Neuronal stem cell (in vitro differentiated cells): Measurements from ENCODE around the gene ELOVL2.

Experiments
- DNase-seq: peaks from one replicate; pipeline ENCODE4 v3.0.0-alpha.2; 2013; ENCODE audit warnings: low spot score
- H2AFZ ChIP-seq: one replicate; pipeline ENCODE4 v1.6.1; 2013; ENCODE audit warnings: mild to moderate bottlenecking, low read length, inconsistent platforms
- H2AK5ac ChIP-seq: 2 replicates; pipeline ENCODE4 v1.6.1; 2013; ENCODE audit warnings: low read depth, mild to moderate bottlenecking, inconsistent platforms, low read length, moderate library complexity, mixed read lengths
- H2BK120ac ChIP-seq: 2 replicates; pipeline ENCODE4 v1.6.1; 2013; ENCODE audit warnings: low read depth, mild to moderate bottlenecking, inconsistent platforms, low read length, moderate library complexity, mixed read lengths
- H2BK12ac ChIP-seq: one replicate; pipeline ENCODE4 v1.6.1; 2013; ENCODE audit warnings: low read length, inconsistent platforms
- H2BK15ac ChIP-seq: 2 replicates; pipeline ENCODE4 v1.6.1; 2013; ENCODE audit warnings: mild to moderate bottlenecking, low read length, inconsistent platforms, mixed read lengths
- H2BK5ac ChIP-seq: one replicate; pipeline ENCODE4 v1.6.1; 2013; ENCODE audit warnings: inconsistent platforms, mild to moderate bottlenecking, low read length, moderate library complexity
- H3K14ac ChIP-seq: one replicate; pipeline ENCODE4 v1.6.1; 2013; ENCODE audit warnings: low read length, inconsistent platforms
- H3K18ac ChIP-seq: 2 replicates; pipeline ENCODE4 v1.6.1; 2013; ENCODE audit warnings: low read length, inconsistent platforms
- H3K23ac ChIP-seq: 2 replicates; pipeline ENCODE4 v1.6.1; 2013; ENCODE audit warnings: low read depth, mild to moderate bottlenecking, mixed read lengths, low read length, inconsistent platforms; ENCODE audit not compliant: poor library complexity
- H3K27ac ChIP-seq: replicated peaks from 3 replicates; pipeline ENCODE4 v1.5.1; 2013; ENCODE audit warnings: low read length, inconsistent platforms
- H3K27me3 ChIP-seq, 3 experiments: 2 replicates each; pipeline ENCODE4 v1.6.1; 2013; ENCODE audit warnings: low read length in 3 of 3, mild to moderate bottlenecking in 2 of 3, inconsistent platforms in 1 of 3, low read depth in 1 of 3, mixed read lengths in 1 of 3, moderate library complexity in 1 of 3; ENCODE audit not compliant: control insufficient read depth in 3 of 3, insufficient read depth in 3 of 3
- H3K36me3 ChIP-seq, 2 donors: replicated peaks in 1 of 2; 2 replicates each; pipeline ENCODE4 v1.6.1; 2013; ENCODE audit warnings: low read length in 2 of 2; ENCODE audit not compliant: control insufficient read depth in 2 of 2, insufficient read depth in 2 of 2
- H3K4ac ChIP-seq: 2 replicates; pipeline ENCODE4 v1.6.1; 2013; ENCODE audit warnings: inconsistent platforms, mild to moderate bottlenecking, low read length, moderate library complexity
- H3K4me1 ChIP-seq, 2 donors: 1 replicate in 1 of 2; 2 replicates in 1 of 2; pipeline ENCODE4 v1.6.1; 2013; ENCODE audit warnings: low read length in 2 of 2, low read depth in 1 of 2; ENCODE audit not compliant: control insufficient read depth in 2 of 2, insufficient read depth in 1 of 2
- H3K4me2 ChIP-seq: one replicate; pipeline ENCODE4 v1.6.1; 2013; ENCODE audit warnings: mild to moderate bottlenecking, low read length, inconsistent platforms; ENCODE audit not compliant: insufficient read depth, poor library complexity, severe bottlenecking
- H3K4me3 ChIP-seq, 2 donors: 2 replicates each; pipeline ENCODE4 v1.5.1; 2013; ENCODE audit warnings: low read length in 2 of 2, mild to moderate bottlenecking in 2 of 2, inconsistent platforms in 1 of 2, moderate library complexity in 1 of 2
- H3K79me1 ChIP-seq: one replicate; pipeline ENCODE4 v1.6.1; 2013; ENCODE audit warnings: low read depth, mild to moderate bottlenecking, inconsistent platforms, low read length, moderate library complexity
- H3K9ac ChIP-seq: one replicate; pipeline ENCODE4 v1.6.1; 2013; ENCODE audit warnings: mild to moderate bottlenecking, low read depth, low read length, inconsistent platforms; ENCODE audit not compliant: poor library complexity
- H3K9me3 ChIP-seq, 2 donors: replicated peaks in 1 of 2; 2 replicates each; pipeline versions ENCODE3 to v1.6.1; 2013; ENCODE audit warnings: low read length in 2 of 2, mild to moderate bottlenecking in 2 of 2, inconsistent platforms in 1 of 2, low read depth in 1 of 2, mixed read lengths in 1 of 2, moderate library complexity in 1 of 2; ENCODE audit not compliant: control insufficient read depth in 2 of 2, insufficient read depth in 1 of 2
- H4K8ac ChIP-seq: one replicate; pipeline ENCODE4 v1.6.1; 2013; ENCODE audit warnings: low read depth, mild to moderate bottlenecking, inconsistent platforms, low read length, moderate library complexity
- H4K91ac ChIP-seq: one replicate; pipeline ENCODE4 v1.6.1; 2013; ENCODE audit warnings: low read length, low read depth, mild to moderate bottlenecking, inconsistent platforms; ENCODE audit not compliant: poor library complexity
- WGBS, 2 donors: extraction: QIAGEN DNeasy Blood & Tissue Kit; methylation state at CpG; one replicate each; pipeline ENCODE4 v1.1.7; 2013; ENCODE audit warnings: missing lambda C conversion rate in 2 of 2, mixed read lengths in 1 of 2; ENCODE audit not compliant: insufficient read length in 2 of 2, insufficient replicate concordance in 1 of 2; ENCODE audit errors: extremely low coverage in 2 of 2; 5-methylcytosine and 5-hydroxymethylcytosine counted together

The ELOVL2 gene

GRCh38 chr6:11072101-11072500 is 28.0 kb upstream of the ELOVL2 start:
- Histone ChIP-seq H3K9me3 (no peaks in the 10 kb centered on the region), H3K4me3 (no peak overlapping the region), H2BK120ac (no peak overlapping the region), H3K27ac (no peak overlapping the region), H2BK15ac (no peak overlapping the region), H3K4me1 (peaks cover 0 to 6% of the 10 kb centered on the region in 2 donors), H2BK5ac (no peak overlapping the region), H3K4ac (no peak overlapping the region), H3K4me2 (no peak overlapping the region), H3K23ac (no peak overlapping the region), H2BK12ac (no peak overlapping the region), H3K36me3 (no peaks in the 10 kb centered on the region), H4K91ac (no peak overlapping the region), H3K14ac (no peak overlapping the region), H2AK5ac (no peak overlapping the region), H3K79me1 (no peaks in the 10 kb centered on the region), H3K18ac (no peak overlapping the region), H4K8ac (no peak overlapping the region), H3K9ac (no peak overlapping the region), H2AFZ (no peak overlapping the region), H3K27me3 (no peaks in the 10 kb centered on the region)
- WGBS, 2 donors: no CpG with 5 or more reads among the region's 4 CpGs
- DNase-seq: no peak

- Histone ChIP-seq H3K36me3 (no peaks in the 10 kb centered on the region), H3K9ac (no peak overlapping the region), H3K4me2 (no peak overlapping the region), H2BK12ac (no peak overlapping the region), H3K9me3 (no peaks in the 10 kb centered on the region), H2BK15ac (no peak overlapping the region), H3K4ac (no peak overlapping the region), H3K79me1 (no peaks in the 10 kb centered on the region), H4K8ac (no peak overlapping the region), H3K4me1 (peaks cover 0 to 15% of the 10 kb centered on the region in 2 donors), H2AK5ac (no peak overlapping the region), H3K23ac (no peak overlapping the region), H4K91ac (no peak overlapping the region), H3K27ac (no peak overlapping the region), H2BK120ac (no peak overlapping the region), H3K14ac (no peak overlapping the region), H3K4me3 (no peak overlapping the region), H3K18ac (no peak overlapping the region), H2AFZ (no peak overlapping the region), H2BK5ac (no peak overlapping the region), H3K27me3 (no peaks in the 10 kb centered on the region)
- no CpG with 5 or more reads among the region's 2 CpGs for WGBS, 2 donors
- DNase-seq: no peak
Measured at GRCh38 chr6:11069760-11070159, 25.7 kb upstream of the ELOVL2 start.

- Histone ChIP-seq H4K91ac (no peak overlapping the region), H3K18ac (no peak overlapping the region), H3K14ac (no peak overlapping the region), H3K4me3 (no peak overlapping the region), H3K27me3 (no peaks in the 10 kb centered on the region), H3K4me1 (peaks cover 0 to 19% of the 10 kb centered on the region in 2 donors), H3K23ac (no peak overlapping the region), H2BK120ac (no peak overlapping the region), H2AK5ac (no peak overlapping the region), H2BK15ac (no peak overlapping the region), H2AFZ (no peak overlapping the region), H3K9ac (no peak overlapping the region), H2BK12ac (no peak overlapping the region), H2BK5ac (no peak overlapping the region), H3K27ac (no peak overlapping the region), H3K79me1 (no peaks in the 10 kb centered on the region), H3K9me3 (no peaks in the 10 kb centered on the region), H4K8ac (no peak overlapping the region), H3K4me2 (no peak overlapping the region), H3K4ac (no peak overlapping the region), H3K36me3 (no peaks in the 10 kb centered on the region)
- DNase-seq: no peak
- no CpG with 5 or more reads among the region's 2 CpGs for WGBS, 2 donors
Measured at GRCh38 chr6:11067348-11067747, 23.2 kb upstream of the ELOVL2 start.

GRCh38 chr6:11066505-11067347 is 22.6 kb upstream of the ELOVL2 start:
- no peak for DNase-seq
- Histone ChIP-seq H2BK15ac (no peak overlapping the region), H3K27ac (no peak overlapping the region), H2BK120ac (no peak overlapping the region), H3K4me3 (no peak overlapping the region), H3K79me1 (no peaks in the 10 kb centered on the region), H3K9me3 (no peaks in the 10 kb centered on the region), H2BK12ac (no peak overlapping the region), H2AFZ (no peak overlapping the region), H3K9ac (no peak overlapping the region), H3K4me2 (no peak overlapping the region), H3K36me3 (no peaks in the 10 kb centered on the region), H2AK5ac (no peak overlapping the region), H4K8ac (no peak overlapping the region), H4K91ac (no peak overlapping the region), H3K4ac (no peak overlapping the region), H3K18ac (no peak overlapping the region), H3K27me3 (no peaks in the 10 kb centered on the region), H3K23ac (no peak overlapping the region), H3K14ac (no peak overlapping the region), H2BK5ac (no peak overlapping the region), H3K4me1 (peaks cover 0 to 19% of the 10 kb centered on the region in 2 donors)
- WGBS, 2 donors: no CpG with 5 or more reads among the region's 6 CpGs
